MV-4-11 (cell line): Measurements from ENCODE around the gene MPC2.
"Not testable (repeated sequence)": the region's sequence is repeated elsewhere in the genome, so short reads cannot be mapped to it uniquely, and the experiment has no call there.

Experiments
- DNase-seq: peaks from one replicate; lab custom pipeline; 2025; lab: John Stamatoyannopoulos, UW

MPC2 gene

GRCh38 chr1:167905182-167905581 lies 31.7 kb downstream of the MPC2 start:
- DNase-seq = peak; percentile 46

- DNase-seq = no peak
These were observed 32.2 kb downstream of the MPC2 start for GRCh38 chr1:167904652-167905130.

GRCh38 chr1:167900907-167901306 lies 36.0 kb downstream of the MPC2 start:
- no peak for DNase-seq

GRCh38 chr1:167899253-167899681 lies 37.6 kb downstream of the MPC2 start:
- DNase-seq = no peak

GRCh38 chr1:167898578-167899222 lies 38.2 kb downstream of the MPC2 start:
- DNase-seq = no peak

- no peak for DNase-seq
These were observed 43.1 kb downstream of the MPC2 start for GRCh38 chr1:167893798-167894197.

- DNase-seq = no peak
These were observed 46.5 kb downstream of the MPC2 start for GRCh38 chr1:167890400-167890799.

GRCh38 chr1:167887187-167887586 lies 49.7 kb downstream of the MPC2 start:
- DNase-seq = not testable (repeated sequence)

- no peak for DNase-seq
These were observed 54.5 kb downstream of the MPC2 start for GRCh38 chr1:167882376-167882775.

- DNase-seq = no peak
These were observed 55.1 kb downstream of the MPC2 start for GRCh38 chr1:167881786-167882185.

GRCh38 chr1:167881069-167881468 lies 55.8 kb downstream of the MPC2 start:
- no peak for DNase-seq

- DNase-seq = no peak
These were observed 56.3 kb downstream of the MPC2 start for GRCh38 chr1:167880580-167881021.

GRCh38 chr1:167879508-167879907 lies 57.4 kb downstream of the MPC2 start:
- DNase-seq = peak; percentile 6

GRCh38 chr1:167878372-167879160 lies 58.3 kb downstream of the MPC2 start:
- DNase-seq = no peak

- no peak for DNase-seq
These were observed 60.2 kb downstream of the MPC2 start for GRCh38 chr1:167876597-167877175.

- no peak for DNase-seq
These were observed 65.5 kb downstream of the MPC2 start for GRCh38 chr1:167871331-167871730.

- not testable (repeated sequence) for DNase-seq
These were observed 67.5 kb downstream of the MPC2 start for GRCh38 chr1:167869157-167870001.

GRCh38 chr1:167866739-167867414 lies 70.0 kb downstream of the MPC2 start:
- not testable (repeated sequence) for DNase-seq
